GM18951 (cell line): ENCODE results near the gene IFNAR2.

Source experiments
- POLR2A ChIP-seq: IDR thresholded peaks from 4 replicates; pipeline ENCODE4 v1.6.1; 2011; ENCODE audit warnings: mild to moderate bottlenecking; ENCODE audit not compliant: insufficient read length, insufficient read depth; ENCODE audit errors: extremely low read depth
- in situ Hi-C: fragments of 300-500 bp; cut with MboI; formaldehyde crosslinking; loops from one replicate; pipeline ENCODE4 v1.12.0; 2022; ENCODE audit warnings: low sequenced_read_pairs, mixed read lengths, inconsistent platforms; ENCODE audit not compliant: unreplicated experiment

The IFNAR2 gene

GRCh38 chr21:33270986-33271385 is 41.2 kb downstream of the IFNAR2 start:
- no peak for TF ChIP-seq POLR2A
- in situ Hi-C loops, result no loop called here

- in situ Hi-C loops, result no loop called here
- TF ChIP-seq POLR2A, result no peak
Measured at GRCh38 chr21:33273044-33273443, 43.3 kb downstream of the IFNAR2 start.

- no peak for TF ChIP-seq POLR2A
- in situ Hi-C loops, result no loop called here
Measured at GRCh38 chr21:33278721-33279120, 49.0 kb downstream of the IFNAR2 start.

GRCh38 chr21:33279330-33279820 is 49.6 kb downstream of the IFNAR2 start:
- TF ChIP-seq POLR2A, result no peak
- in situ Hi-C loops, result no loop called here
